ENCODE results near the gene PHF21B. TPM values are rescaled to one million over a fixed set of nuclear protein-coding genes. Genes with fewer than 3 reads are reported as not detected.

The PHF21B gene
- total and polyA plus RNA-seq, 2 of the 8 experiments (the other 6 are each of a cell fraction or from before 2014, with no cell fraction given): 19.3 to 68.1 TPM

GRCh38 chr22:44839721-44840120, 170.1 kb downstream of the PHF21B start:
- Histone ChIP-seq H2BK5ac (ENCODE audit: low read depth, low read length) (no peak overlapping the region), H3K23ac (ENCODE audit: insufficient read length) (no peak overlapping the region), H2AFZ (ENCODE audit: low read length) (no peak overlapping the region), H2BK120ac (replicated peaks; ENCODE audit: low read depth, low read length) (no peak overlapping the region), H3K79me2 (ENCODE audit: control insufficient read depth in 1 of 2, insufficient read depth in 2 of 2, low read length in 2 of 2) (no peaks in the 10 kb centered on the region), H3K4me1 (replicated peaks in 1 of 4; ENCODE audit: control insufficient read depth in 3 of 4, insufficient read depth in 4 of 4, low read length in 3 of 4) (peaks cover 0 to 20% (median 9%) of the 10 kb centered on the region in 4 experiments; a peak in 5 of 7 replicates), H3K4me2 (ENCODE audit: insufficient read depth in 1 of 2, low read depth in 2 of 2, low read length in 2 of 2) (no peak overlapping the region), H3K18ac (ENCODE audit: extremely low read depth, low read length) (no peak overlapping the region), H4K20me1 (replicated peaks in 1 of 2; ENCODE audit: control insufficient read depth in 1 of 2, insufficient read depth in 2 of 2, low read length in 2 of 2) (peaks cover 0 to 4% of the 10 kb centered on the region in 2 experiments), H3K14ac (ENCODE audit: insufficient read length) (no peak overlapping the region), H3K56ac (replicated peaks; ENCODE audit: insufficient read length, low read depth, low read length) (no peak overlapping the region), H3K4ac (replicated peaks; ENCODE audit: insufficient read length, low read depth, low read length) (no peak overlapping the region), H2AK5ac (ENCODE audit: low read depth, low read length) (no peak overlapping the region), H3K4me3 (ENCODE audit: extremely low read depth in 1 of 4, insufficient read depth in 2 of 4, low read depth in 3 of 4, low read length in 4 of 4) (no peak overlapping the region), H3K27me3 (replicated peaks in 1 of 4; ENCODE audit: control insufficient read depth in 3 of 4, extremely low read depth in 1 of 4, insufficient read depth in 3 of 4, low read length in 3 of 4) (no peaks in the 10 kb centered on the region; a peak in 1 of 7 replicates), H3K27ac (ENCODE audit: low read depth, low read length) (no peak overlapping the region), H2BK20ac (ENCODE audit: low read length) (no peak overlapping the region), H2BK12ac (ENCODE audit: low read depth, low read length) (no peak overlapping the region), H3K79me1 (ENCODE audit: low read depth, low read length) (no peaks in the 10 kb centered on the region), H3K23me2 (ENCODE audit: low read depth, low read length) (no peaks in the 10 kb centered on the region), H4K91ac (replicated peaks; ENCODE audit: insufficient read length, low read length) (no peak overlapping the region), H3K9ac (replicated peaks in 1 of 4; ENCODE audit: extremely low read depth in 1 of 4, low read depth in 3 of 4, low read length in 3 of 4) (no peak overlapping the region), H4K5ac (ENCODE audit: insufficient read length, low read depth, low read length) (no peak overlapping the region), H4K8ac (ENCODE audit: extremely low read depth, insufficient read depth, low read length) (no peak overlapping the region), H2BK15ac (ENCODE audit: low read length) (no peak overlapping the region), H3K36me3 (ENCODE audit: control insufficient read depth in 2 of 4, insufficient read depth in 4 of 4, low read length in 3 of 4) (no peaks in the 10 kb centered on the region; a peak in 1 of 8 replicates), H3K9me3 (ENCODE audit: insufficient read depth in 2 of 2, low read depth in 1 of 2, low read length in 1 of 2) (peaks cover 0 to 3% of the 10 kb centered on the region in 2 experiments; a peak in 1 of 4 replicates)
- POLR2A ChIA-PET (ENCODE audit: partially characterized antibody): interaction anchor here (1.4 to 1.6 kb wide), 2 partner anchors 10 to 27 kb away, joined by 4 to 5 read pairs; no protein-coding TSS in a partner anchor
- TF ChIP-seq JUN (IDR thresholded peaks at IDR 0.05; ENCODE audit: low read depth, low read length): no peak
- TF ChIP-seq CEBPB (IDR thresholded peaks at IDR 0.05; ENCODE audit: low read depth, low read length): no peak
- TF ChIP-seq SIX5 (IDR thresholded peaks at IDR 0.05; ENCODE audit: low read depth, low read length): no peak
- CTCF ChIA-PET (ENCODE audit: partially characterized antibody): interaction anchor here (0.6 to 4.0 kb wide), 5 partner anchors 11 to 407 kb away, joined by 3 to 22 read pairs (median 3); no protein-coding TSS in a partner anchor
- FAIRE-seq (no peak), DNase-seq (ENCODE audit: low read depth in 1 of 2, low spot score in 2 of 2) (no peak)
- WGBS, 2 experiments (ENCODE audit: extremely low coverage in 1 of 2, insufficient coverage in 1 of 2, insufficient read length in 1 of 2, insufficient replicate concordance in 2 of 2, low coverage in 1 of 2, low lambda C conversion rate in 2 of 2, missing lambda C conversion rate in 1 of 2): 92% methylated on average over 13 of the region's 13 CpGs; no CpG with 5 or more reads in 1 of the 2 experiments

Measured in H1 (cell line).